Measurements from ENCODE around the gene TNFSF18.

The TNFSF18 gene

DNA sequence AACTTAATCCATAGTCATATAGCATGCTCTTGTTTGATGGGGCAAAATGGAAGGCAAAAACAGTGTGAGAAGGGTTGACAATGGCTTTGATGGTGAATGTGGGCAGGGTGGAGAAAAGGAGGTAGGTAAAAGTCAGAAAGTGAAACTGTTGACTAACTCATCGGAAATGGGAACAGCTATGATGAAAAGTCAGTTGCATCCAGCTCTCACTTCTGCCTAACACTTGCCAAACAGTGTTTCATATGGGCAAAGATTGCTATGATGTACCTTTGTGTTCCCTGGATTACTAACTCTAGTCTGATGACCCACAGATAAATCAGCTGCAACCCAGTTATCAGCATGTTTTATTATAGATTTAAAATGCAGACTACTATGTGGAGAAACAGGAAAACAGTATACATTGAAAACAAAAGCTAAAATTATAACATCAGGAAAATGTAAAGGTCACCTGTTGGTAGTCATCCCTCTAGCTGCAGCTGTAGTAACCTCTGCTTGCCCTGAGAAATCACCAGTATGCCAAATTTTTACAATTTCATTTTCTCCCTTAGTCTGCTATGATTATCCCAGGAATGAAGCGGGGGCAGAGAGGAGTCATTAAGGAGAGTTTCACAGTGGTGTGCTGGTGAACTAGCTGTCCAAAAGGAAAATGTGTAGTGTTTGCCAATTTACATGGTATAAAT, 11.7 kb downstream of the TNFSF18 start:
- DNase-seq (ENCODE audit: low read depth) = no peak

DNA sequence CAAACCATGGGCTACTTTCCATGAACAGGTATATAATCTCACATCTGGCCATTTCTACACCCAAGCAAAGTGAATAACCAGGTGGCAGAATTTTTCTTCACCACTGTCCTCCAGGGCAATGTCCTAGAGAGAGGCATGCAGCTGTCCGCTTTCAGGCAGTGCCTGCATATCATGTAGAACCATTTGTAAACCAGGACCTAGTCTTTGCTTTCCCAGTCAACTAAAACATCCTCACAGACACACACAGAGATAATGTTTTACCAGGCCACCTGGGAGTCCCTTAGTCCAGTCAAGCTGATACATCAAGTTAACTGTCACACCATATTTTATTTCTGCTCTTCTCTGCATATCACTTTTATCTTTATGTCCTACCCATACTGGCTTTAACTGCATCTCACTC, 26.2 kb downstream of the TNFSF18 start:
- no peak for DNase-seq (ENCODE audit: low read depth)

GRCh38 chr1:173023343-173023742, 27.4 kb downstream of the TNFSF18 start:
- DNase-seq (ENCODE audit: low read depth) = no peak

GRCh38 chr1:173020138-173020750, 30.5 kb downstream of the TNFSF18 start:
- DNase-seq (ENCODE audit: low read depth) = no peak

DNA sequence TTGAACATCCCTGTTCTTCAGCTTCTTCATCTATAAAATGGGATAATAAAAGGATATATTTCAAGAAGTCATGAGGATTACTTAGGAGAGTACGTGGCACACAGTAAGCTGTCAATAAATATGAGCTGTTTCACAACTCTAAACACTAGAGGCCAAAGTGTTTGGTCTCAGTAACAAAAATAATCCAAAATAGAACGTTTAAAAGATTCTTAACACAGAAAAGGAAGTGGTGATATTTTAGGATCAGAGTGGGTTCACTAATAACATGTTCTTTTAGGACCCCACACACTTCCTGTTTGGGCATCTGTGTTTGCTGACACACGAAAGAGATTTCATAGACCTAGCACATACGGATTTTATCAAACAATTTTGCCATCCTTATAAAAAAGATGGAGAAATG, 32.9 kb downstream of the TNFSF18 start:
- no peak for DNase-seq (ENCODE audit: low read depth)

DNA sequence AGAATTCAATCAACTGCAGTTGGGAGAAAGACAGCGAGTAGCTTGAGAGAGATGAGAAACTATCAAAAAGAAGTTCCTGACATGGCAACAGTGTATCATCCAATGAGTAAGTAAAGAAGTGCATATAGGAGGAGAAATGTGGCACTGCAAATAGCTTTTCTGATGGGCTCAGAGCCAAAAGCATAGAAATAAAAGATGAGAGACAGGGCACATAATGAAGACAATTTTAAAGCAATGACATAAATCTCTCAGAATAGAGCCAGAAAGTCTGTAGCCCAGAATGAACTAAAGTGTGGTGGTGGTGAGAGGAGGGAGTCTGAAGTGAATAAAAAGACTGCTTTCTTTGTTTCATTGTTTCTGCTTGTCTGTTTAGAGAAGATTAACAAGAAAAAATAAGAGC, 34.3 kb downstream of the TNFSF18 start:
- DNase-seq (ENCODE audit: low read depth) = no peak

DNA sequence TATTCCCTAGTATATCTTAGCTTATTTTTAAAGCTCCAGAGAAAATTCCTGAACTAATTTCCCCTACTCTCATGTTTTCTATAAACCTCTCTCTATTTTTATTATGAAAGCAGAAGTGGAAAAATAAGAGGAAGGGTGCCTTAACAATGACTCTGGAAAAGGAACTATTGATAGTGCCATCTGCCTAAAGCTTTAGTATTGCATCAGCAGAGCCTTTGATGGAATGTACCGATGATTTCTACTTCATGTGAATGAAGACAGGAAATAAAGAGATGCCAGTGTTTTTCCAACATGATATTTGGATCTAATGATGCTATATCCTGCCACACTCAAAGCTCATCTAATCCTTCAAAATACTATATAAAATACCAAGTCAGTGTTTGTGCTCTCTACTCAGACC, 35.1 kb downstream of the TNFSF18 start:
- no peak for DNase-seq (ENCODE audit: low read depth)

DNA sequence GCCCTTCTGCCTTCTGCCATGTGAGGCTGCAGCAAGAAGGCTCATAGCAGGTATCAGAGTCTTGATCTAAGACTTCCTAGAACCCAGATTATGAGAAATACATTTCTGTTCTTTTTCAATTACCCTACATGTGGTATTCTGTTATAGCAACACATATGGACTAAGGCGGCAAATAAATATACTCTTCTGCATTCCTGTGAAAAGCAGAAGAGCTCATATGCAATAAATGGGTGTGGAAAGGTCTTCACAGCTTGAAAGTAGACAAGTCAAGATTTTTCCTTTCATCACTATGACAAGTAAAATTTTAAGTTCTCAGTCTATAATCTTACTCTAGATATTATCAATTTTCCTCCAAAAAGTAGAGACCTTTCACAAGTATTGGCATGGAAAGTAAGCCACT, 36.6 kb downstream of the TNFSF18 start:
- no peak for DNase-seq (ENCODE audit: low read depth)

DNA sequence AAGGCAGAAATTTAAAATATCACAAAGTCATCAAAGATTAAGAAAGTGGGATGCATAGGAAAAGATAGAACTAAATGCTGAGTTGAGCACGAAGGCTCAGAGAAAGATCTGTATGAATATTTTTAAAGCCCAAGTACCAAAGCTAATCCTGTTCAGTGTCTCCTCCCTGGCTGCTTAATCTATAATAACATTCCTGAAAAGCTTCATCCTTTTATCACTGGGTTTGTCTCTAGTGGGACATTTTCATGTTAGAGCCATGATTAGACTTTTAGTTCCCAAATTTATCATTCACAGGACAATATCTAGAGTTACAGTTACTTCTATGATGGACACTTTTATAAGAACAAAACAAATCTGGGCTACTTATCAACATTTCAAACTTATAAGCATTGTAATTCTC, 38.6 kb downstream of the TNFSF18 start:
- no peak for DNase-seq (ENCODE audit: low read depth)

DNA sequence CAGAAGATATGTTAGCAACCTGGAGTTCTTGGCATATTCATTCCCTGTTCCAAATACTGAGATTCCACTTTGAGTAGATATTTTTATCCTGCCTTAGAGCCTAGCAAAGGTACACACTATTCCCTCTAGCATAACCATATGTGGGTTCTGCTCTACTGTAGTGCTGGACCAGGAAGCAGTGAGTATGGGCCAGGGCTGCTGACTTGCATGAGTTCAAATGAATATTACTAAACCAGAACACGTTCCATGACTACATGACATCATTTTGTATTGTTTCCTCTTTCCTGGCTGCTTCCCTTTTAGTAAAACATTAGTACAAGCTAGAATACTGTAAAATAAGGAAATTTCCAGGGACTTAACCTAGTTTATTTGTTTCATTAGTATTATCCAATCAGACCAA, 41.1 kb downstream of the TNFSF18 start:
- DNase-seq (ENCODE audit: low read depth) = no peak

DNA sequence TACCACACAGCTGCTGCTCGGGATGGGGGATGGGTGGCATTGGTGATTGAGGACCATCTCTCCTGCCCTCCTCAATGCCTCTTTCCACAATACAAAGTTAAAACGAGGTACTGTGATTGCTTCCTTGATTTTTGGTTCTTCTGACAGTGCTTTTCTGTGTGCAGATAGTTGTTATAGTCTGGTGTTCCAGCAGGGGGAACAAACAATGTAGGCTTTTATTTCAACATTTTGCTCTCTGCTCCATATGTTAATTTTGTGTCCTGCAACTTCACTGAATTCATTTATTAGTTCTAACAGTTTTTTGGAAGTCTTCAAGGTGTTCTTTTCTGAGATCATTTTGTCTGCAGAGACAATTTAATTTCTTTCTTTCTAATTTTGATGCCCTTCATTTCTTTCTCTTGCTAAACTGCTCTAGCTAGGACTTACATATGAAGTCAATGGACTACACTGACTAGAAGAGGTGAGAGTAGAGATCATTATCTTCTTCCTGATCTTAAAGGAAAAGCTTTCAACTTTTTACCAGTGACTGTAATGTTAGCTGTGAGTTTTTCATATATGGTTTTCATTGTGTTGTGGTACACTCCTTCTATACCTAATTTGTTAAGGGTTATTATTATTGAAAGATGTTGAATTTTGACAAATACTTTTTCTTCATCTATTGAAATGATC, 45.4 kb downstream of the TNFSF18 start:
- DNase-seq (ENCODE audit: low read depth) = no peak

- DNase-seq (ENCODE audit: low read depth) = no peak
These were observed 47.6 kb downstream of the TNFSF18 start for GRCh38 chr1:173002891-173003838.

DNA sequence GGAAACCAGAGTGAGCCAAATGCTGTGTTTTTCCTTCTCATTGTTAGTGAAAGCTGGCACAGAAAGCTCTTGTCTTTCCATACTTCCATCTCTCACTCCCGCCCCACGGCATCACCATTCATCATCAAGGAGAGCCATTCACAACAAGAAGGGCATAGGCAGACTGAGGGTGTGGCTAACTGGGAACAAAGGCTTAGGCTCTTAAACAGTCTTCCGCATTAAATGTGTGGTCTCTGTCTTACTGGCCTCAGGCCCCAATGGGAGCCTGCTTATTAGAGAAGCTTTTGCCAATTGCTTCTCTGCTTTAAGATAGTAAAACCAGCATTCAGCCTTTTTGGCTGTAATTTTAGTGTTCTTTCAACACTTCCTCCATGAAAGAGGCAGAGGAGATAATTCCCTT, 51.4 kb downstream of the TNFSF18 start:
- no peak for DNase-seq (ENCODE audit: low read depth)

- DNase-seq (ENCODE audit: low read depth) = no peak
These were observed 52.8 kb downstream of the TNFSF18 start for GRCh38 chr1:172997941-172998361.

GRCh38 chr1:172993640-172994039, 57.1 kb downstream of the TNFSF18 start:
- DNase-seq (ENCODE audit: low read depth) = no peak

- no peak for DNase-seq (ENCODE audit: low read depth)
These were observed 58.9 kb downstream of the TNFSF18 start for GRCh38 chr1:172991674-172992400.

GRCh38 chr1:172990598-172991215, 60.0 kb downstream of the TNFSF18 start:
- no peak for DNase-seq (ENCODE audit: low read depth)
